Activated gamma-delta T cell treated with Interleukin-2 at 50 U/mL for 16 hours (primary cell): ENCODE measurements around the gene ATP2B2.

Experiments
- DNase-seq: peaks from one replicate; pipeline ENCODE4 v3.0.0-alpha.2; 2020

ATP2B2 gene

GRCh38 chr3:10528046-10528445 is 22.7 kb upstream of the ATP2B2 start:
- DNase-seq = no peak

DNA sequence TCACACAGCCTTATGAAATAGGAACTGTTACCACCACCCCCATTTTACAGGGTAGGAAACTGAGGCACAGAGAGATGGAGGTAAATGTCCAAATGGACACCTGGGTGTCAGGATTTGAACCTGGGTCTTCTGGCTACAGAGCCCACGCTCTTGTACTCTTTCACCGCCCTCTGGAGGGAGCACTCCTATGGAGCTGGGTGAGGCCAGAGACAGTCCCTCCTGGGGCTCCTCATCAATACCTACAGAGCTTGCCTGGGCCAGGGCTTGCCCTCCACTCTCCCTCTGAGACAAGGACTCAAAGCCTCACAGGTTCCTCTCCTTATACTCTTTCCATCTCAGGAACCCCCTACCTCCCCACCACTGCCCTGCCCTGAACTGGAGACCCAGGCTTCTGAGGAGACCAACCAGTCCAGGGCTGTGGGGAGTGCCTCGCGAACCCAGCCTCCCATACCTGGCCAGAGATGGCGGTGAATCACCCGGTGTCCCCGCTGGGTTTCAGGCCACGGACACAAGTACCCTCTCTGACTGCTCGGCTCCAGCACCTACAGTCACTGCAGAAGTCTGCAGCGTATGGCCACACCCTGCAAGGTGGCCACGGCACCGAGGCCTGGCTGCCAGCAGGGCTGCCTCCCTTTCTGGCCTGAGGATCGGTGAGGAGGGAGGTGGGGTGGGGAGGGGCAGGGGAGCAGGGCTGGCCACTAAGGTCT is 22.1 kb upstream of the ATP2B2 start:
- no peak for DNase-seq

- no peak for DNase-seq
Observed at GRCh38 chr3:10526366-10526765, 21.0 kb upstream of the ATP2B2 start.

GRCh38 chr3:10524799-10525301 is 19.5 kb upstream of the ATP2B2 start:
- no peak for DNase-seq

DNA sequence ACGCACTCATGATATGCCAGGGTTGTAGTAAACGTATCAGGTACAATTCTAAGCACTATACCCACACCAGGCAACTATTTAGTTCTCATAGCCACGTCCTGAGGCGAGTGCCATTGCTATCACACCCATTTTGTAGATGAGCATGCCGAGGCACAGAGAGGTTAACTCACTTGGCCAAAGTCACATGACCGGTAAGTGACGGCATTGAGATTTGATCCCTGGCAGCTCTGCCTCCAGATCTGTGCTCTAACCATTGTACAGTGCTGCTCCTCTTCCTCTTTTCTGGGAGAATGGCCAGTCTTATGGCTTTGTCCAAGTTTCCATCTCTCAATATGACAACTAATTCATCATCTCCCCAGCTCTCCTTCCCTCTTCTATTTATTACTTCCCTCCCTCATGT is 18.9 kb upstream of the ATP2B2 start:
- DNase-seq = no peak

- no peak for DNase-seq
Observed at GRCh38 chr3:10523561-10523960, 18.2 kb upstream of the ATP2B2 start.

DNA sequence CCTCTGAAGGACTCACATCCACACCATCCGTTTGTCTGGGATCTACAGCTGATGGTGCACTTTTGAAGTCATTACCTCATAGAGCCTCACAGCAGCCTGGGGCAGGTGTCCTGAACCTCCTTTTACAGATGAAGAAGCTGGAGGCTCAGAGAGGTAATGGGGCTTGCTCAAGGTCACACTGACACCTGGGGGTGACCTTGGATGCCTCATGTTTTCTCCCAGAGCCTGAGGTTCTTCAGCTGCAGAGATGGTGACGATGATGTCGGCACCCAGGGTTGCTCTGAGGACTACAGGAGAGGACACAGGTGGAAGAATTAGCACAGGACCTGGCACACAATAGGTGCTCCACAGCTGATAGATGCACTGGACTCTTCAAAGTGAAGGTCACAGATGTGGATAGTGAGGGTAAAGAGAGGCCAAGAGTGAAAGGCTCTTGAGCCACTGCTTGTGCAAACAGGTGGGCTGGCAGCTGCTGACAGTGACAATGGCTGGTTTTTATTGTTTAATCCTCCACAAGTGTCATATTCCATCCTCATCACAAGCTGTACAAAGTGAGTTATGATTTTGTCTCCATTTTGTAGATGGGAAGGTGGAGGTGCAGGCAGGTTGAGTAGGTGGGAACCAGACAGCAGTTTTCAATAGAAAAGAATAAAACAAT is 17.4 kb upstream of the ATP2B2 start:
- no peak for DNase-seq

DNA sequence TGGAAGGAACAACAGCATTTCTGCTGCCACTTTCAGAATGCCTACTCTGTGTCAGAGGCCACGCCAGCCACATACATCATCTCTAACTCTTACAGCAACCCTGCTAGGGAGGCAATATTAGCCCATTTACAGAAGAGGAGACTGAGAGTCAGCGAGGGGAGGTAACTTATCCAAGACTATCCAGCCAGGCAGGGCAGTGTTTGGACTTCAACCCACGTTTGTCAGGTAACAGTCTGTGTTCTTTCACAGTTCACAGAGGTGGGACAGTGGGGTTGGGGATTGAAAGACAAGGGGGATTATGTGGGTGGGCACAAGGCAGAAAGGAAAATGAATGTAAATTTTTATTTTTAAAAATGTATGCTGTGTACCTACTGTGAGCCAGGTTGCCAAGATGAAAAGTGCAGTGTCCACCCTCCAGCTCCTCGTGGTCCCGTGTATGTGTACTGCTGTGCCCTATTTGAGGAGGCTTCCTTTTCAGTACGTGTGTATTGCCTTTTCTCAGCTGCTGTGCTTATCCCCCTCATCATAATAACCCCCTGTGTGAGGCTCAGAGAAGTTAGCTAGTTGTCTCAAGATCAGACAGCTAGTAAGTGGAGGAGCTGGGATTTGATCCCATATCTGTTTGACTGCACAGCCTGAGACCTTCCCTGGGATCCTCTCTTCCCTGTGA is 16.5 kb upstream of the ATP2B2 start:
- no peak for DNase-seq

DNA sequence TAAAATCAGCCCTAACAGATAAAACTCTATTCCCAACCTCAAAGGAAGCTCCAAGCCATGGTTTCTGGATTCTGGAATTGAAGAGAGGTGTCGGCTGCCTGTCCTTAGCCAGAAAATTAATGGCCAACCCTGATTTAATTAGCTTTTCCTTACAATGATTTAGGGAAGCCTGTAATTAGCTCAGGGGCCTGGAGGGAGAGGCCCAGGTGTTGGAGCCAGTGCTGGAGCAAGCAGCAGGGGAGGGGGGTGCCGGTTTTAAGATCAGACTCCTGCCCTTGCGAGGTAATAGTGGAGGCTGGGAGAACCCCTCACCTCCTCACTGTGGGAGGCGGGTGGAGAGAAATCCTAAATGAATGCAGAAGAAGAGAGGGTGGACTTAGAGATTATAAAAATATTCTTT is 14.7 kb upstream of the ATP2B2 start:
- DNase-seq = no peak

DNA sequence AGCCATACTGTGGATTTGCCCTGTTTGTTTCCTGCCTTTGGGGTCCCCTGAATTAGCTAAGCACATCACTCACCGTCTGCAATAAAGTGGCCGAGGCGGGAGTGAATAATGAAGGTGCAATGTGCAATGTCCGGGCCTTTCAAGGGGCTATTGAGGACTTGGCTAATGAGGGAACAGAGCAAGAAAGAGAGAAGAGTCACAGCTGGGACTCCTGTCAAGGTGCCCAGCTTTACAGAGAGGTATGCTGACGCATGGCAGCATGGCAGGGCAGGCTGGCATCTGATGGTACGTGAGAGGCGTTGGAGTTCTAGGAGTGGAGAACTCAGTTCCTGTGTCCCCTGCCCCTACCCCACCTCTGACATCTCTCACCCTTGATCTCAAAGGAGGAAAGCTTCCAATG is 13.8 kb upstream of the ATP2B2 start:
- DNase-seq = no peak

- no peak for DNase-seq
Observed at GRCh38 chr3:10518506-10519150, 13.2 kb upstream of the ATP2B2 start.

- DNase-seq = no peak
Observed at GRCh38 chr3:10517627-10518026, 12.2 kb upstream of the ATP2B2 start.

GRCh38 chr3:10516544-10517452 is 11.4 kb upstream of the ATP2B2 start:
- DNase-seq = no peak

GRCh38 chr3:10515884-10516495 is 10.6 kb upstream of the ATP2B2 start:
- DNase-seq = no peak

DNA sequence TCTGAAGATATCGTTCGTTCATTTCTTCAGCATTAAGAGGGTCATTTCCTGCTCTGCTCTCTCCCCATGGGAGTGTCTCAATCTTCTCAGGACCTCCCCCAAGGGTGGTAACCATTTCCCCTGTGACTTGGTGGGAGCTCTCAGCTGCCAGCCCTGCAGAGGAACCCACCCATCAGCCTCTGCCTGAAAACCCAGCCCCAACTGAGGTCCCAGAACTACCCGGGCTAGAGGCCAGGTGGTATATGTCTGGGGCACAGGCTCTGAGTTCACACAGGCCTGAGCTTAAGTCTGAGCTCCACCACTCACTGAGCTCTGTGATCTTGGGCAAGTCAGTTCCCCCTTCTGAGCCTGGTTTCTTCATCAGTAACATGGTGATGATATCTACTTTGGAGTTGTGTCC is 10.0 kb upstream of the ATP2B2 start:
- no peak for DNase-seq

GRCh38 chr3:10514407-10515069 is 9.2 kb upstream of the ATP2B2 start:
- no peak for DNase-seq

DNA sequence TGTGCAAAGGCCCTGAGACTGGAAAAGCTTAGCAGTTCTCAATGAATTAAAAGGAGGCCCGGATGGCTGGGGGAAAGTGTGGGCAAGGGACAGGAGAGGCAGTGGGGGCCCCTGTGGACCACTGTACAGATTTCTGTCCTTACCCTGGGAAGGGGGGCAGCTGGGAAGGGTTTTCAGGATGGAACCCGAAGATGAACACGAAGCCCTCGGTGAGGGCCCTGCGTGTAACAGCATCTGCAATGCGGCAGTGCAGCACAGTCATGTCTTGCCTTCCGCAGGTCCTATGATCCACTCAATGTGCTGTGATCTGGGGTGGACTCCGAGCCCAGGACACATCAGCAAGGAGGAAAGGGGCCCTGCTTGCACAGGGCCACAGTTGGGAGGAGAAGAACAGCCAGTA is 7.9 kb upstream of the ATP2B2 start:
- no peak for DNase-seq

DNA sequence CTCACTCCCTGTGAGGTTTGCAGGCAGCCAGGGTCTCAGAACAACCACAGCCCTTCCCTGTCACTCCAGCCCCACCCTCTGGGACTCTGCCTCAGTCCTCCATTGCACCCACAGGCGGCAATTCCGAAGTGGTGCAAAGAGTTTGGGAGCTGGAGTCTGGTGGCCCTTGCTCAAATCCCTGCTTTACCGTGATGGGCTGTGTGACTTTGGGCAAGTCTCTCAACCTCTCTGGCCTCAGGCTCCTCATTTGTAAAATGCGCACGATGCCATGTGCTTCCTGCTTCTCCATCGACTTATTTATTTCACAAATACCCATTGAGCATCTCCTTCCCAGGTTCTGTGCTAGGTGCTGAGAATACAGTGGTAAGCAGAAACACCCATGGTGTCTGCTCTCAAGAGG is 7.3 kb upstream of the ATP2B2 start:
- no peak for DNase-seq

DNA sequence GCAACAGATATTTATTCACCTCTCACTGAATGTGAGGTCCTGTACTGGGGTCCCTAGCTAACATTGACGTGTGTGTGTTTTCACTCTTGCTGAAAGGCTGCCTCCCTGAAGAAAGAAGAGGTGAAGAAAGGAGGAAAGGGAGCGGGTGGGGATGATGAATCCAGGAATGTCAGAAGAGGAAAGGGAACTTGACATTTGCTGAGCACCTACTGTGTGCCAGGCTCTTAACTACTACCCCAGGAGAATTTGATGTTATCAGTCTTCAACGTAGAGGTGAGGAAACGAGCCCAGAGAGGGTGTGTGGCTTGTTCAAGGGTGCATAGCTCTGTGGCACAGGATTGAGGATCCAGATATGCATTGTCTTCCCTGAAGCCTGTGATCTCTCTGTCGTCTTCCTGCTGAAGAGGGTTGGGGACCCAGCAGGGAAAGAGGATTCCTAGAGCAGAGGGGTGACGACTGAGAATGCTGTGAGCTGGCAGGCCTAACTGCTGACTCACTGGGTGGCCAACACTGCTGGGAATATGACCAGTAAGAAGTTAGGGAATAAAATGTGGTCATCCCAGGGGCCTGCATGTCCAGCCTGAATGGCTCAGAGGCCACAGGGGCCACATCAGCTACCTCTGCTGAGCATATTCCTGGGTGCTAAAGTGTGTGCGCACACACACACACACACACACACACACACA is 6.6 kb upstream of the ATP2B2 start:
- DNase-seq = no peak

DNA sequence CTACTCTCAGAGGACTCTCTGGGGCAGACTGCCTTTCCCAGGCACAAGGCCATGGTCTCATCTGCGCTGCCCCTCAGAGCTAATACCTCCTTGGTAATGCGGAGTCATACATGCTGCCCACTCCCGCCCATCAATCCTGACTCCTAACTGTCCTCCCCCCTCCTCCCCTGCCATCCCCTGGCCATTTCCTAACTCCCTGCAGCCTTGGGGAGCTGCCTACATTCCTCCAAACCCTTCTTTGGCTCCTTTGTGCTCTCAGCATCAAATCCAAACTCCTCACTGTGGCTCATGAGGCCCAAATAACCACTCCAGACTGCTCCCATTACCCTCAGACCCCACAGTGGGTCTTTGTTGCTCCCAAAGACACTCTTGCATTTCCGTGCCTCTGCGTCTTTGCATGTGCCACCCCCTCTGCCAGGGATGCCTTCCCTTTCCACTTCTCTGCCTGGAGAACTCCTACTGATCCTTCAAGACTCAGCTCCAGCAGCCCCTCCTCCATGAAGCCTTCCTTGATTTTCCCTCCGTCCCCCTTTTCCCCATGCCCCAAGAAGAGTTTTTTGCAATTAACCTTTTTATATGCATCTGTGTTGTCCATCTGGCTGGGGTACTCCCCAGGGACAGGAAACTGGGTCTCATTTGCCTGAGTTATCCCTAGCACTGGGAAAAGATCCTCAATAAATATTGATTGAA is 5.5 kb upstream of the ATP2B2 start:
- DNase-seq = no peak
